K562 (cell line): ENCODE results near the gene ASB7. TPM values are rescaled to one million over a fixed set of nuclear protein-coding genes. Genes with fewer than 3 reads are reported as not detected.

Experiments
- BMI1 ChIP-seq: fragments of 150-350 bp; IDR thresholded peaks from 2 replicates; pipeline ENCODE4 v1.6.1; 2014; ENCODE audit warnings: low read length
- COPS2 ChIP-seq: fragments of 450-650 bp; conservative IDR thresholded peaks from 2 replicates; pipeline ENCODE4 v1.6.1; 2016; ENCODE audit warnings: mild to moderate bottlenecking, moderate library complexity
- E2F3 ChIP-seq: fragments of 250-450 bp; sonication (Bioruptor Pico); IDR thresholded peaks from 2 replicates; pipeline ENCODE4 v1.4.0; 2020; ENCODE audit warnings: mild to moderate bottlenecking
- ELF1 ChIP-seq: fragments of 200-800 bp; sonication (Bioruptor generic); IDR thresholded peaks from 2 replicates; pipeline ENCODE4 v1.6.1; 2016; ENCODE audit warnings: missing genetic modification characterization, missing compliant biosample characterization
- EP300 ChIP-seq: IDR thresholded peaks from 2 replicates; pipeline ENCODE4 v1.6.1; 2012; ENCODE audit warnings: low read length, improper control_type of control experiment
- FOXJ2 ChIP-seq: fragments of 200-800 bp; sonication (Bioruptor generic); IDR thresholded peaks from 2 replicates; pipeline ENCODE4 v1.6.1; 2016; ENCODE audit warnings: missing genetic modification characterization, missing compliant biosample characterization
- GABPB1 ChIP-seq: sonication (generic); formaldehyde crosslinking; IDR thresholded peaks from 2 replicates; pipeline ENCODE4 v1.8.0; 2022; ENCODE audit warnings: mild to moderate bottlenecking, missing genetic modification reagents
- JUND ChIP-seq, 2 experiments: IDR thresholded peaks; 2 replicates in 1 of 2; 3 replicates in 1 of 2; pipeline ENCODE4 v1.6.1; 2011; ENCODE audit warnings: borderline replicate concordance in 2 of 2, low read depth in 2 of 2, low read length in 2 of 2, improper control_type of control experiment in 1 of 2, missing biosample characterization in 1 of 2, missing genetic modification characterization in 1 of 2, missing genetic modification reagents in 1 of 2
- MBD2 ChIP-seq: sonication (generic); IDR thresholded peaks from 2 replicates; pipeline ENCODE4 v1.6.1; 2016; ENCODE audit warnings: low read depth, borderline replicate concordance
- NFIC ChIP-seq: fragments of 450-650 bp; IDR thresholded peaks from 2 replicates; pipeline ENCODE4 v1.6.1; 2017; ENCODE audit warnings: mild to moderate bottlenecking, inconsistent platforms
- OTX1 ChIP-seq: fragments of 450-650 bp; formaldehyde crosslinking; IDR thresholded peaks from 2 replicates; pipeline ENCODE4 v1.4.0; 2022; ENCODE audit warnings: mild to moderate bottlenecking
- PCBP1 ChIP-seq: fragments of 200-400 bp; formaldehyde crosslinking; IDR thresholded peaks from 2 replicates; pipeline ENCODE4 v1.6.1; 2018; ENCODE audit warnings: mild to moderate bottlenecking, low read depth, low read length; ENCODE audit not compliant: poor library complexity, severe bottlenecking
- POLR2G ChIP-seq: fragments of 200-400 bp; formaldehyde crosslinking; IDR thresholded peaks from 2 replicates; pipeline ENCODE4 v1.6.1; 2017; ENCODE audit warnings: low read depth, mild to moderate bottlenecking, antibody characterized with exemption, low read length, moderate library complexity
- PPARD ChIP-seq: fragments of 250-450 bp; sonication (Bioruptor Pico); IDR thresholded peaks from 2 replicates; pipeline ENCODE4 v1.8.0; 2022; ENCODE audit warnings: inconsistent platforms, mild to moderate bottlenecking, moderate library complexity
- RBFOX2 ChIP-seq: fragments of 200-400 bp; formaldehyde crosslinking; IDR thresholded peaks from 2 replicates; pipeline ENCODE4 v1.6.1; 2017; ENCODE audit warnings: low read depth, mild to moderate bottlenecking, low read length, moderate library complexity
- SUPT5H ChIP-seq: fragments of 450-650 bp; IDR thresholded peaks from 2 replicates; pipeline ENCODE4 v1.6.1; 2016
- TEAD4 ChIP-seq, 2 experiments: sonication (generic) in 1 of 2; formaldehyde crosslinking in 1 of 2; IDR thresholded peaks; 2 replicates each; pipeline versions ENCODE4 v1.6.1 to v1.8.0; 2012 to 2022; ENCODE audit warnings: borderline replicate concordance in 1 of 2, inconsistent platforms in 1 of 2, low read length in 1 of 2, mild to moderate bottlenecking in 1 of 2, missing genetic modification reagents in 1 of 2
- ZBTB17 ChIP-seq: fragments of 450-650 bp; formaldehyde crosslinking; IDR thresholded peaks from 2 replicates; pipeline ENCODE4 v1.4.0; 2020; ENCODE audit warnings: mild to moderate bottlenecking
- ZNF408 ChIP-seq: fragments of 250-450 bp; sonication (Bioruptor Pico); IDR thresholded peaks from 2 replicates; pipeline ENCODE4 v1.4.0; 2020; ENCODE audit warnings: low read depth, mild to moderate bottlenecking, moderate library complexity
- polyA plus RNA-seq, 8 experiments: library from polyadenylated mRNA; depleted of rRNA in 4 of 8; stranded (reverse) in 5 of 8; unstranded in 3 of 8; fragments of >200 nt; fragmentation: Nextera tagmentation in 2 of 8; fragmentation: Illumina TruSeq in 1 of 8; extraction: Ambion mirVana in 2 of 8; extraction: Trizol in 1 of 8; gene quantifications; 2 replicates each; pipeline versions ENCODE4 v1.2.1 to v1.2.3, GENCODE V29; 2011 to 2014; ENCODE audit warnings: inconsistent platforms in 1 of 8, missing spikeins in 1 of 8
- total RNA-seq, 7 experiments: library from RNA; depleted of rRNA in 6 of 7; stranded (reverse); fragments of >200 nt in 6 of 7; fragmentation: Illumina TruSeq in 2 of 7; extraction: Trizol in 2 of 7; gene quantifications; 2 replicates each; pipeline versions ENCODE4 v1.2.1 to v1.2.3, GENCODE V29; 2011 to 2021; ENCODE audit warnings: low replicate concordance in 1 of 7
- TF ChIP-seq, protein P1 (sequence below): sonication (generic); formaldehyde crosslinking; IDR thresholded peaks from 2 replicates; pipeline ENCODE4 v1.8.0; 2022; ENCODE audit warnings: missing genetic modification reagents, mild to moderate bottlenecking, moderate library complexity, borderline replicate concordance
- TF ChIP-seq, protein P2 (sequence below): fragments of 450-650 bp; IDR thresholded peaks from 2 replicates; pipeline ENCODE4 v1.6.1; 2016; ENCODE audit warnings: antibody characterized with exemption
- TF ChIP-seq, protein P3 (sequence below): fragments of 450-650 bp; IDR thresholded peaks from 2 replicates; pipeline ENCODE4 v1.6.1; 2014; ENCODE audit warnings: low read depth, mild to moderate bottlenecking, moderate library complexity, borderline replicate concordance
- TF ChIP-seq, protein P4 (sequence below): sonication (generic); formaldehyde crosslinking; IDR thresholded peaks from 2 replicates; pipeline ENCODE4 v1.8.0; 2023; ENCODE audit warnings: mild to moderate bottlenecking, missing genetic modification reagents

ASB7 gene
- total and polyA plus RNA-seq, 9 of the 15 experiments (the other 6 are each of a cell fraction or from before 2014, with no cell fraction given): 1.8 to 10.1 (median 6.8) TPM

DNA sequence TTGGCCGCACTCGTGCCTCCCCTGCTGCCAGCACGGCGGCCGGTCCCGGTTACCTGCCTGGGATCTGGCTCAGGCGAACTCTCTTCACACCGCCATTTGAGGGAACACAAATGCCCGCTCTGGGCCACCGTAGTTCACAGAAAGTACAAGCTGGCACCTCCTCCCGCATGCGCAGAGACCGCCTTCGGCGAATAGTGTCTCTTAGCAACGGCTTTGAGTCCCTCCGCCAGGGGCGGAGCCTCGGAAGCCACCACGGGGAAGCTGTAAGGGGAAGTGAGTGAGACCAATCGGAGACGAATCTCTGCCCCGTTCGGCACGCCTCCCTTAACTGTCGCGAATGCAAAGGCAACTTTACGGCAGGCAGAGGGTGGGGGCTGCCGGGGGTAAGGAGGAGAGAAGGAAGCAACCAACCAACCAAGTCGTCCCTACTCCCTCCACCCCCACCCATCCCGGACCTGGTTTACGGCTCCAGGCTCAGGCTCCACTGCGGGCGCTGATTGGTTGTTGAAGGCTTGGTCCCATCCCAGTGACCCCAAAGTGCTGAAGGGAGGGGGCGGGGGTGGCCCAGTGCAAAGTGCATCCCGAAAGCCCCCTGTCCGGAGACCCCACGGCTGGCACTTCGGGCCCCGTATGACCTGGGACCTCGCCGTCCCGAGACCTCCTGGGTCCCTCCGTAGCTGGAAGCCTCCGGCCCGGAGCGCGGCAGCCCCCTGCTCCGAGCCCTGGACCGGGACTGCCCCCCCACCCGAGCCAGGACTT, at the start of gene ASB7, which contains the start of gene LINS1 (continued):
- TF ChIP-seq, protein P1, sequence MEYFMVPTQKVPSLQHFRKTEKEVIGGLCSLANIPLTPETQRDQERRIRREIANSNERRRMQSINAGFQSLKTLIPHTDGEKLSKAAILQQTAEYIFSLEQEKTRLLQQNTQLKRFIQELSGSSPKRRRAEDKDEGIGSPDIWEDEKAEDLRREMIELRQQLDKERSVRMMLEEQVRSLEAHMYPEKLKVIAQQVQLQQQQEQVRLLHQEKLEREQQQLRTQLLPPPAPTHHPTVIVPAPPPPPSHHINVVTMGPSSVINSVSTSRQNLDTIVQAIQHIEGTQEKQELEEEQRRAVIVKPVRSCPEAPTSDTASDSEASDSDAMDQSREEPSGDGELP (CRISPR knock-in tag): peak; percentile 16; the same call in 1 of the 2 replicates
- TF ChIP-seq ZNF408 (no peak), PPARD (no peak), PCBP1 (peak; percentile 54), E2F3 (CRISPR knock-in tag) (0 out of 2 replicates have a peak, but pooled peaks have one; percentile 50), OTX1 (CRISPR knock-in tag) (0 out of 2 replicates have a peak, but pooled peaks have one; percentile 16), NFIC (peak; percentile 83), BMI1 (peak; percentile 91), TEAD4 (IDR thresholded peaks at IDR 0.05; ENCODE audit: low read length) (no peak), TEAD4 (CRISPR knock-in tag; IDR thresholded peaks at IDR 0.05; ENCODE audit: borderline replicate concordance) (no peak), JUND (IDR thresholded peaks at IDR 0.05; ENCODE audit: borderline replicate concordance, low read depth, low read length) (peak; percentile 32; the same call in 1 of the 2 replicates), JUND (tag; IDR thresholded peaks at IDR 0.05; ENCODE audit: borderline replicate concordance, low read depth, low read length) (no peak; the same call in 2 of the 3 replicates), COPS2 (no peak), ELF1 (tag) (peak; percentile 61; the same call in 1 of the 2 replicates), ZBTB17 (CRISPR knock-in tag) (peak; percentile 39; the same call in 1 of the 2 replicates), POLR2G (peak; percentile 78), GABPB1 (CRISPR knock-in tag) (no peak), RBFOX2 (peak; percentile 79), FOXJ2 (peak; percentile 75), EP300 (0 out of 2 replicates have a peak, but pooled peaks have one; percentile 5), MBD2 (peak; percentile 57), SUPT5H (peak; percentile 60)
- TF ChIP-seq, protein P2, sequence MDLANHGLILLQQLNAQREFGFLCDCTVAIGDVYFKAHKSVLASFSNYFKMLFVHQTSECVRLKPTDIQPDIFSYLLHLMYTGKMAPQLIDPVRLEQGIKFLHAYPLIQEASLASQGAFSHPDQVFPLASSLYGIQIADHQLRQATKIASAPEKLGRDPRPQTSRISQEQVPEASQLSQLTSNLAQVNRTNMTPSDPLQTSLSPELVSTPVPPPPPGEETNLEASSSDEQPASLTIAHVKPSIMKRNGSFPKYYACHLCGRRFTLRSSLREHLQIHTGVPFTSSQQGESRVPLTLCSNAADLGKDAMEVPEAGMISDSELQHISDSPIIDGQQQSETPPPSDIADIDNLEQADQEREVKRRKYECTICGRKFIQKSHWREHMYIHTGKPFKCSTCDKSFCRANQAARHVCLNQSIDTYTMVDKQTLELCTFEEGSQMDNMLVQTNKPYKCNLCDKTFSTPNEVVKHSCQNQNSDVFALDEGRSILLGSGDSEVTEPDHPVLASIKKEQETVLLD: peak; percentile 94
- TF ChIP-seq, protein P3, sequence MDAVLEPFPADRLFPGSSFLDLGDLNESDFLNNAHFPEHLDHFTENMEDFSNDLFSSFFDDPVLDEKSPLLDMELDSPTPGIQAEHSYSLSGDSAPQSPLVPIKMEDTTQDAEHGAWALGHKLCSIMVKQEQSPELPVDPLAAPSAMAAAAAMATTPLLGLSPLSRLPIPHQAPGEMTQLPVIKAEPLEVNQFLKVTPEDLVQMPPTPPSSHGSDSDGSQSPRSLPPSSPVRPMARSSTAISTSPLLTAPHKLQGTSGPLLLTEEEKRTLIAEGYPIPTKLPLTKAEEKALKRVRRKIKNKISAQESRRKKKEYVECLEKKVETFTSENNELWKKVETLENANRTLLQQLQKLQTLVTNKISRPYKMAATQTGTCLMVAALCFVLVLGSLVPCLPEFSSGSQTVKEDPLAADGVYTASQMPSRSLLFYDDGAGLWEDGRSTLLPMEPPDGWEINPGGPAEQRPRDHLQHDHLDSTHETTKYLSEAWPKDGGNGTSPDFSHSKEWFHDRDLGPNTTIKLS: peak; percentile 47; the same call in 1 of the 2 replicates
- TF ChIP-seq, protein P4, sequence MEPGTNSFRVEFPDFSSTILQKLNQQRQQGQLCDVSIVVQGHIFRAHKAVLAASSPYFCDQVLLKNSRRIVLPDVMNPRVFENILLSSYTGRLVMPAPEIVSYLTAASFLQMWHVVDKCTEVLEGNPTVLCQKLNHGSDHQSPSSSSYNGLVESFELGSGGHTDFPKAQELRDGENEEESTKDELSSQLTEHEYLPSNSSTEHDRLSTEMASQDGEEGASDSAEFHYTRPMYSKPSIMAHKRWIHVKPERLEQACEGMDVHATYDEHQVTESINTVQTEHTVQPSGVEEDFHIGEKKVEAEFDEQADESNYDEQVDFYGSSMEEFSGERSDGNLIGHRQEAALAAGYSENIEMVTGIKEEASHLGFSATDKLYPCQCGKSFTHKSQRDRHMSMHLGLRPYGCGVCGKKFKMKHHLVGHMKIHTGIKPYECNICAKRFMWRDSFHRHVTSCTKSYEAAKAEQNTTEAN (CRISPR knock-in tag): peak; percentile 55; the same call in 1 of the 2 replicates
